HepG2 (cell line): ENCODE measurements around the gene ZFP36. TPM values are rescaled to one million over a fixed set of nuclear protein-coding genes. Genes with fewer than 3 reads are reported as not detected.

ENCODE experiments used
- CEBPB ChIP-seq: IDR thresholded peaks from 2 replicates; pipeline ENCODE4 v1.6.1; 2011; ENCODE audit warnings: low read depth, low read length, improper control_type of control experiment, borderline replicate concordance
- DNMT1 ChIP-seq: sonication (generic); formaldehyde crosslinking; IDR thresholded peaks from 2 replicates; pipeline ENCODE4 v1.5.1; 2020; ENCODE audit warnings: mild to moderate bottlenecking, missing genetic modification reagents
- EHMT2 ChIP-seq: fragments of 200-600 bp; sonication (generic); IDR thresholded peaks from 2 replicates; pipeline ENCODE4 v1.7.0; 2017; ENCODE audit warnings: antibody characterized with exemption, low read depth, low read length, borderline replicate concordance
- FOXK1 ChIP-seq: sonication (generic); formaldehyde crosslinking; IDR thresholded peaks from 2 replicates; pipeline ENCODE4 v1.4.0; 2020; ENCODE audit warnings: low read depth, missing genetic modification reagents, borderline replicate concordance
- GLI4 ChIP-seq: sonication (generic); formaldehyde crosslinking; IDR thresholded peaks from 2 replicates; pipeline ENCODE4 v1.5.1; 2020; ENCODE audit warnings: missing genetic modification reagents, mild to moderate bottlenecking, moderate library complexity, borderline replicate concordance
- HOXA5 ChIP-seq: sonication (generic); formaldehyde crosslinking; IDR thresholded peaks from 2 replicates; pipeline ENCODE4 v1.4.0; 2020; ENCODE audit warnings: missing genetic modification reagents
- HOXA7 ChIP-seq: sonication (generic); formaldehyde crosslinking; IDR thresholded peaks from 2 replicates; pipeline ENCODE4 v1.8.1; 2022; ENCODE audit warnings: mild to moderate bottlenecking, missing genetic modification reagents, moderate library complexity
- HOXA9 ChIP-seq: sonication (generic); formaldehyde crosslinking; IDR thresholded peaks from 2 replicates; pipeline ENCODE4 v1.8.1; 2022; ENCODE audit warnings: missing genetic modification reagents, mild to moderate bottlenecking, moderate library complexity, borderline replicate concordance
- KDM5B ChIP-seq: sonication (generic); formaldehyde crosslinking; IDR thresholded peaks from 2 replicates; pipeline ENCODE4 v1.4.0; 2020; ENCODE audit warnings: missing genetic modification reagents, mild to moderate bottlenecking, borderline replicate concordance
- MAZ ChIP-seq, 2 experiments: sonication (generic) in 1 of 2; formaldehyde crosslinking in 1 of 2; IDR thresholded peaks; 2 replicates each; pipeline versions ENCODE4 v1.5.0 to v1.6.1; 2012 to 2020; ENCODE audit warnings: low read depth in 2 of 2, mild to moderate bottlenecking in 2 of 2, borderline replicate concordance in 1 of 2, improper control_type of control experiment in 1 of 2, low read length in 1 of 2, missing genetic modification reagents in 1 of 2, moderate library complexity in 1 of 2
- RAD51 ChIP-seq: fragments of 450-650 bp; IDR thresholded peaks from 2 replicates; pipeline ENCODE4 v1.6.1; 2016; ENCODE audit warnings: borderline replicate concordance
- SMARCE1 ChIP-seq: fragments of 450-650 bp; IDR thresholded peaks from 2 replicates; pipeline ENCODE4 v1.6.1; 2017; ENCODE audit warnings: borderline replicate concordance
- TBX2 ChIP-seq: sonication (generic); formaldehyde crosslinking; IDR thresholded peaks from 2 replicates; pipeline ENCODE4 v1.5.0; 2020; ENCODE audit warnings: missing genetic modification reagents, mild to moderate bottlenecking, borderline replicate concordance
- TBX3 ChIP-seq: fragments of 450-650 bp; IDR thresholded peaks from 2 replicates; pipeline ENCODE4 v1.6.1; 2017; ENCODE audit warnings: antibody characterized with exemption, mild to moderate bottlenecking, inconsistent platforms, borderline replicate concordance
- XRCC5 ChIP-seq: fragments of 200-400 bp; formaldehyde crosslinking; optimal IDR thresholded peaks from 2 replicates; pipeline ENCODE3; 2017; ENCODE audit warnings: mild to moderate bottlenecking, low read length
- ZNF12 ChIP-seq: sonication (generic); formaldehyde crosslinking; IDR thresholded peaks from 2 replicates; pipeline ENCODE4 v1.5.0; 2020; ENCODE audit warnings: missing genetic modification reagents
- ZNF572 ChIP-seq: sonication (generic); formaldehyde crosslinking; IDR thresholded peaks from 2 replicates; pipeline ENCODE4 v1.5.1; 2020; ENCODE audit warnings: mild to moderate bottlenecking, missing genetic modification reagents
- ZNF761 ChIP-seq: sonication (generic); formaldehyde crosslinking; conservative IDR thresholded peaks from 2 replicates; pipeline ENCODE4 v1.4.0; 2020; ENCODE audit warnings: mild to moderate bottlenecking, missing genetic modification reagents
- polyA plus RNA-seq, 8 experiments: library from polyadenylated mRNA; depleted of rRNA in 3 of 8; stranded (reverse) in 7 of 8; unstranded in 1 of 8; fragments of >200 nt; fragmentation: Illumina TruSeq in 4 of 8; extraction: Trizol in 4 of 8; gene quantifications; 2 replicates each; pipeline versions ENCODE4 v1.2.1 to v1.2.3, GENCODE V29; 2011 to 2016; ENCODE audit warnings: low read depth in 4 of 8, missing spikeins in 1 of 8, mixed read lengths in 1 of 8; ENCODE audit not compliant: insufficient read depth in 1 of 8
- total RNA-seq, 5 experiments: library from RNA; depleted of rRNA; stranded (reverse); fragments of >200 nt; fragmentation: Illumina TruSeq; extraction: Trizol; gene quantifications; 2 replicates each; pipeline ENCODE4 v1.2.3, GENCODE V29; 2016; ENCODE audit warnings: low read depth in 1 of 5
- TF ChIP-seq, protein P1 (sequence below): sonication (generic); formaldehyde crosslinking; IDR thresholded peaks from 2 replicates; pipeline ENCODE4 v1.9.0; 2022; ENCODE audit warnings: low read depth, missing genetic modification reagents
- TF ChIP-seq, protein P2 (sequence below): sonication (generic); formaldehyde crosslinking; conservative IDR thresholded peaks from 2 replicates; pipeline ENCODE4 v1.8.0; 2022; ENCODE audit warnings: mild to moderate bottlenecking, moderate library complexity, missing genetic modification reagents
- TF ChIP-seq, protein P3 (sequence below): sonication (generic); formaldehyde crosslinking; IDR thresholded peaks from 2 replicates; pipeline ENCODE4 v1.4.0; 2020; ENCODE audit warnings: mild to moderate bottlenecking, missing genetic modification reagents

Gene ZFP36
- total and polyA plus RNA-seq, 2 of the 13 experiments (the other 11 are each of a cell fraction or from before 2014, with no cell fraction given): 1.4 to 1.7 TPM

DNA sequence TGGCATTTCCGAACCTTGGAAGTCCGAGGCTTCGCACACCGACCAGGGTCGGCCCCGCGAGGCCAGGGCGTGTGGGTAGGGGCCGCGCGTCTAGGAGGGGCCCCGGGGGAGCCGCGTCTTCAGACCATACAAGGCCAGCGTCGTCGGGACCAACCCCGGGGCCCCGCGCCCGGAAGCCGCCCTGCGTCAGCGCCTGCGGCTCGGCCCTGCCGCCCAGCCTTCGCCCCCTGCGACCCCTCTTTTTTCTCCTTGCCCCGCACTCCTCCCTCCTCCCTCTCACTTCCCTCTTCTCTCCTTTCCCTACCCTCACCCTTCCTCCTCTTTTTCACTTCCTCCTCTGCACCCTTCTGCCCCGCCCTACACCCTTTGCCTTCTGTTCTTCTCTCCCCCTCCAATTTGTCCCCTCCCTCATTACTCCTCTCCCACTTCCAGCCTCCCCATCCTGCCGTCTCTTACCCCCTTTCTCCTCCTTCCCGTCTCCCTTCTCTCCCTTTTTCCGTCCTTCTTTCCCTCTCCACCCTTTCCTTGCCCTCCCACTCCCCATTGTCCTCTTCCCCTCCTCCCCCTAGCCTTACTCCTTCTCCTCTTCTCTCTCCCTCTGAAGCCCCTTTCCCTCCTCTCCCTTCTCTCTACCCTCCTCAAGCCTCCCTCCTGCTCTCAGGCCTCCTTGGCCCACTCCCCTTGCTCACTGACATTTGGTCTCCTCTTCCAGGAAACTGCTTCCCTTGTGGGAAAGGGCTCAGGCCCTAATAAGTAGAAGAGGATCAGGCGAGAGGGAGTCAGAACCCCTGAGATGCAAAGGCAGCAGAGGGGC is 3.6 kb downstream of the ZFP36 start (continued):
- TF ChIP-seq SMARCE1 (no peak), HOXA5 (no peak), GLI4 (CRISPR knock-in tag) (no peak), ZNF572 (no peak), KDM5B (CRISPR knock-in tag) (no peak), MAZ (IDR thresholded peaks at IDR 0.05; ENCODE audit: borderline replicate concordance, low read depth, low read length) (no peak), MAZ (CRISPR knock-in tag; IDR thresholded peaks at IDR 0.05; ENCODE audit: low read depth) (peak; percentile 8; the same call in 1 of the 2 replicates), XRCC5 (no peak), RAD51 (no peak), EHMT2 (no peak), FOXK1 (CRISPR knock-in tag) (no peak), DNMT1 (CRISPR knock-in tag) (no peak), HOXA9 (CRISPR knock-in tag) (no peak), ZNF761 (CRISPR knock-in tag) (peak; percentile 67; the same call in 1 of the 2 replicates), ZNF12 (no peak), CEBPB (no peak), TBX2 (CRISPR knock-in tag) (peak; percentile 68), TBX3 (no peak), HOXA7 (CRISPR knock-in tag) (no peak)
- TF ChIP-seq, protein P1, sequence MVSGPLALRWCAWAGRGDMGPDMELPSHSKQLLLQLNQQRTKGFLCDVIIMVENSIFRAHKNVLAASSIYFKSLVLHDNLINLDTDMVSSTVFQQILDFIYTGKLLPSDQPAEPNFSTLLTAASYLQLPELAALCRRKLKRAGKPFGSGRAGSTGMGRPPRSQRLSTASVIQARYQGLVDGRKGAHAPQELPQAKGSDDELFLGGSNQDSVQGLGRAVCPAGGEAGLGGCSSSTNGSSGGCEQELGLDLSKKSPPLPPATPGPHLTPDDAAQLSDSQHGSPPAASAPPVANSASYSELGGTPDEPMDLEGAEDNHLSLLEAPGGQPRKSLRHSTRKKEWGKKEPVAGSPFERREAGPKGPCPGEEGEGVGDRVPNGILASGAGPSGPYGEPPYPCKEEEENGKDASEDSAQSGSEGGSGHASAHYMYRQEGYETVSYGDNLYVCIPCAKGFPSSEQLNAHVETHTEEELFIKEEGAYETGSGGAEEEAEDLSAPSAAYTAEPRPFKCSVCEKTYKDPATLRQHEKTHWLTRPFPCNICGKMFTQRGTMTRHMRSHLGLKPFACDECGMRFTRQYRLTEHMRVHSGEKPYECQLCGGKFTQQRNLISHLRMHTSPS (CRISPR knock-in tag): no peak
- TF ChIP-seq, protein P2, sequence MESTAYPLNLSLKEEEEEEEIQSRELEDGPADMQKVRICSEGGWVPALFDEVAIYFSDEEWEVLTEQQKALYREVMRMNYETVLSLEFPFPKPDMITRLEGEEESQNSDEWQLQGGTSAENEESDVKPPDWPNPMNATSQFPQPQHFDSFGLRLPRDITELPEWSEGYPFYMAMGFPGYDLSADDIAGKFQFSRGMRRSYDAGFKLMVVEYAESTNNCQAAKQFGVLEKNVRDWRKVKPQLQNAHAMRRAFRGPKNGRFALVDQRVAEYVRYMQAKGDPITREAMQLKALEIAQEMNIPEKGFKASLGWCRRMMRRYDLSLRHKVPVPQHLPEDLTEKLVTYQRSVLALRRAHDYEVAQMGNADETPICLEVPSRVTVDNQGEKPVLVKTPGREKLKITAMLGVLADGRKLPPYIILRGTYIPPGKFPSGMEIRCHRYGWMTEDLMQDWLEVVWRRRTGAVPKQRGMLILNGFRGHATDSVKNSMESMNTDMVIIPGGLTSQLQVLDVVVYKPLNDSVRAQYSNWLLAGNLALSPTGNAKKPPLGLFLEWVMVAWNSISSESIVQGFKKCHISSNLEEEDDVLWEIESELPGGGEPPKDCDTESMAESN (CRISPR knock-in tag): peak; percentile 1; the same call in 1 of the 2 replicates
- TF ChIP-seq, protein P3, sequence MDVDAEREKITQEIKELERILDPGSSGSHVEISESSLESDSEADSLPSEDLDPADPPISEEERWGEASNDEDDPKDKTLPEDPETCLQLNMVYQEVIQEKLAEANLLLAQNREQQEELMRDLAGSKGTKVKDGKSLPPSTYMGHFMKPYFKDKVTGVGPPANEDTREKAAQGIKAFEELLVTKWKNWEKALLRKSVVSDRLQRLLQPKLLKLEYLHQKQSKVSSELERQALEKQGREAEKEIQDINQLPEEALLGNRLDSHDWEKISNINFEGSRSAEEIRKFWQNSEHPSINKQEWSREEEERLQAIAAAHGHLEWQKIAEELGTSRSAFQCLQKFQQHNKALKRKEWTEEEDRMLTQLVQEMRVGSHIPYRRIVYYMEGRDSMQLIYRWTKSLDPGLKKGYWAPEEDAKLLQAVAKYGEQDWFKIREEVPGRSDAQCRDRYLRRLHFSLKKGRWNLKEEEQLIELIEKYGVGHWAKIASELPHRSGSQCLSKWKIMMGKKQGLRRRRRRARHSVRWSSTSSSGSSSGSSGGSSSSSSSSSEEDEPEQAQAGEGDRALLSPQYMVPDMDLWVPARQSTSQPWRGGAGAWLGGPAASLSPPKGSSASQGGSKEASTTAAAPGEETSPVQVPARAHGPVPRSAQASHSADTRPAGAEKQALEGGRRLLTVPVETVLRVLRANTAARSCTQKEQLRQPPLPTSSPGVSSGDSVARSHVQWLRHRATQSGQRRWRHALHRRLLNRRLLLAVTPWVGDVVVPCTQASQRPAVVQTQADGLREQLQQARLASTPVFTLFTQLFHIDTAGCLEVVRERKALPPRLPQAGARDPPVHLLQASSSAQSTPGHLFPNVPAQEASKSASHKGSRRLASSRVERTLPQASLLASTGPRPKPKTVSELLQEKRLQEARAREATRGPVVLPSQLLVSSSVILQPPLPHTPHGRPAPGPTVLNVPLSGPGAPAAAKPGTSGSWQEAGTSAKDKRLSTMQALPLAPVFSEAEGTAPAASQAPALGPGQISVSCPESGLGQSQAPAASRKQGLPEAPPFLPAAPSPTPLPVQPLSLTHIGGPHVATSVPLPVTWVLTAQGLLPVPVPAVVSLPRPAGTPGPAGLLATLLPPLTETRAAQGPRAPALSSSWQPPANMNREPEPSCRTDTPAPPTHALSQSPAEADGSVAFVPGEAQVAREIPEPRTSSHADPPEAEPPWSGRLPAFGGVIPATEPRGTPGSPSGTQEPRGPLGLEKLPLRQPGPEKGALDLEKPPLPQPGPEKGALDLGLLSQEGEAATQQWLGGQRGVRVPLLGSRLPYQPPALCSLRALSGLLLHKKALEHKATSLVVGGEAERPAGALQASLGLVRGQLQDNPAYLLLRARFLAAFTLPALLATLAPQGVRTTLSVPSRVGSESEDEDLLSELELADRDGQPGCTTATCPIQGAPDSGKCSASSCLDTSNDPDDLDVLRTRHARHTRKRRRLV (CRISPR knock-in tag): no peak
